GM12891 (cell line): Measurements from ENCODE around the gene DCAF4.

Experiments used
- POLR2A ChIP-seq: IDR thresholded peaks from 2 replicates; pipeline ENCODE4 v1.6.1; 2011; ENCODE audit warnings: low read depth, low read length, control low read depth
- POLR2AphosphoS5 ChIP-seq: IDR thresholded peaks from 2 replicates; pipeline ENCODE4 v1.6.1; 2011; ENCODE audit warnings: low read depth, low read length, control low read depth
- POU2F2 ChIP-seq: IDR thresholded peaks from 2 replicates; pipeline ENCODE4 v1.6.1; 2011; ENCODE audit warnings: low read depth, mild to moderate bottlenecking, control low read depth, low read length, moderate library complexity
- SPI1 ChIP-seq: IDR thresholded peaks from 2 replicates; pipeline ENCODE4 v1.6.1; 2011; ENCODE audit warnings: low read depth, low read length, control low read depth
- TAF1 ChIP-seq: IDR thresholded peaks from 2 replicates; pipeline ENCODE4 v1.6.1; 2011; ENCODE audit warnings: low read depth, low read length, control low read depth

DNA sequence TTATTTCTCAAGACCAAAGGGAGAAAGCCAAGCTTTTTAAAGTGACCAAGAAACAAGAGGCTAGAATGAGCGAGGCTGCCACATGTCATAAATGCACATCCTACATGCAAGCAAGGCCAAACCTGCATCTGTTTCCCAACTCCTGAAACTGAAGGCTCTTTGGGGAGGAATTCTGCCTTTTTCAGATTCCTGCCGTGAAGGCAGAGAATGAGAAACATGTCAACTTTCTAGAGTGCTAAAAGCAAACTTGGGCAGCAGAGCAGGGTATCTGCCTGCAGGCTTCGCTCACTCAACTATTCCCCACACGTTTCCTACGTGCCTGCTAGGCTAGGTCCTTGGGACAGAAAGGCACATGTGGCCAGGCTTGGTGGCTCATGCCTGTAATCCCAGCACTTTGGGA, 47.5 kb upstream of the DCAF4 start:
- TF ChIP-seq POLR2A (no peak), TAF1 (no peak), POU2F2 (no peak), SPI1 (no peak), POLR2AphosphoS5 (no peak)
